Adipocyte (in vitro differentiated cells): Measurements from ENCODE around the gene C19orf81.

ENCODE experiments used
- DNase-seq: peaks from one replicate; pipeline ENCODE4 v3.0.0-alpha.2; 2015; ENCODE audit warnings: low read depth
- H3K27me3 ChIP-seq: replicated peaks from 2 replicates; pipeline ENCODE4 v1.7.0; 2013; ENCODE audit warnings: mild to moderate bottlenecking, low read length, moderate library complexity; ENCODE audit not compliant: control insufficient read depth, insufficient read depth
- H3K36me3 ChIP-seq: 2 replicates; pipeline ENCODE4 v1.7.0; 2013; ENCODE audit warnings: low read length, mild to moderate bottlenecking, moderate library complexity; ENCODE audit not compliant: control insufficient read depth, insufficient read depth, severe bottlenecking
- H3K4me1 ChIP-seq: 2 replicates; pipeline ENCODE4 v1.7.0; 2013; ENCODE audit warnings: mild to moderate bottlenecking, low read length, moderate library complexity; ENCODE audit not compliant: control insufficient read depth, insufficient read depth
- H3K4me3 ChIP-seq: 2 replicates; pipeline ENCODE4 v1.7.0; 2013; ENCODE audit warnings: mild to moderate bottlenecking, low read length, moderate library complexity
- H3K9ac ChIP-seq: 2 replicates; pipeline ENCODE4 v1.7.0; 2013; ENCODE audit warnings: mild to moderate bottlenecking, low read length, moderate library complexity
- H3K9me3 ChIP-seq: 2 replicates; pipeline ENCODE4 v1.7.0; 2013; ENCODE audit warnings: mild to moderate bottlenecking, low read length, moderate library complexity; ENCODE audit not compliant: control insufficient read depth

Gene C19orf81

DNA sequence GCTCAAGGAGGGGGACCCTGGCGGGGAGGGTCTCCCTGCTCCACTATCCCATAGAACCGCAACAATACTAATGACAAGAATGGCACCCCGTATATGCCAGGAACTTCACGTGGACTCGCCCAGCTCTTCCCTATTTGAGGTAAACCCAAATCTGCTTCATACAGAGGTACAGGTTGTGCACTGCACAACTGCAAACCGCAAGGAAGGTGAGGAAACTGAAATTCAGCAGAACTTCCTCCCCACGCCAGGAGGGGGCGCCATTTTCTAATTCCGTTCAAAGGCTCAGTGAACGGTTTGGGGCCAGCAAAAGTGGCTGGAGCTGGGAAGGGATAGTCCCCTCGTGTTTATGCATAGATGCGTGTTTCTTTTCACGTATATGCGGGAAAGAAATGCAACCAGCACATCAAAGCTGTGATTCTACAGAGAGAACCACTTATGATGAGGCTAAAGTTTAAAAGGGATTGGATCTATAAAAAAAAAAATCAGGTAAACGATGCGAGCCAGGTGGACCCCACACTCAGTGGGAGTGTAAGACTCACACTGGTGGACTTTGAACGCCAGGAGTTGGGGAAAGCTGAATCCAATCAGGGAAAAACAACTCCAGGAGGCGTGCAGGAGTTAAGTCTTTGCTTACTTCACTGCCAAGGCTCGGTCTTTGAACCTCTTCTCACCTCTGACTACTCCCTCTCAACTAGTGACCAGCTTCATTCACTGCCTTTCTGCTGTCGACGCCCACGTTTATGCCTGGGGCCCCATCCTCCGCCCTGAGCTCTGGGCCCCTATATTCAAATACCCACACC is 20.3 kb downstream of the C19orf81 start:
- Histone ChIP-seq H3K4me1 (no peaks in the 10 kb centered on the region), H3K4me3 (no peak overlapping the region), H3K27me3 (peaks cover 42% of the 10 kb centered on the region), H3K36me3 (no peaks in the 10 kb centered on the region), H3K9ac (no peak overlapping the region), H3K9me3 (peaks cover under 1% of the 10 kb centered on the region)
- DNase-seq: peak; percentile 69

DNA sequence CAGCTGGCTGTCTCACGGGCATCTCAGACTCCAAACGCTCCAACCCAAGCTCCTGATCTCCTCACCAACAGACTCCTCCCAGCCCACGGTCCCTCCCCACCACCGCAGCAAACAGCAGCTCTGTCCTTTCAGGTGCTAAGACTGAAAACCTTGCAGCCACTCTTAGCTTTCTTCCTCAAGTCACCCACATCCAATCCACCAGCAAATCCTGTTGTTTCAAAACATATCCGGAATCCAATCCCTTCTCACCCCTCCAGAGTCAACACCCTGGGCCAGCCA is 20.8 kb downstream of the C19orf81 start:
- Histone ChIP-seq H3K4me1 (no peaks in the 10 kb centered on the region), H3K9me3 (no peaks in the 10 kb centered on the region), H3K36me3 (no peaks in the 10 kb centered on the region), H3K9ac (no peak overlapping the region), H3K4me3 (no peak overlapping the region), H3K27me3 (peaks cover 43% of the 10 kb centered on the region)
- no peak for DNase-seq

DNA sequence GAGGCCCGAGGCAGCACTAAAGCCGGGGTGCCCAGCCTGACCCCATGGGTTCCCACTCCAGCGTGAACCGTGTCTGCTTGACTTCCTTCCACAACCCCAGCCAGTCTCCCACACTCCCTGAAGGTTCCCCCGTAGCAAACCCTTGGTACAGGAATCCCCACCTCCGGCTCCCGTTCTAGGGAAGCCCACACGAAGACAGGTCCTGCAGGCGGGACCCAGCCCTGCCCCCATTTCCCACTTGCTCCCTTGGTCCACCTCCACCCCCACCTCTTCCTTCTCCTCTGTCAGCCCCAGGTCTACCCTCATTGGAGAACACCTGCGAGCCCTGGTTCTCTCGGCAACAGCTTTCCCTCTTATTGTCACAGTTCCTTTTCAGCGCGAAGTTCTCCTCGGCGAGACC is 23.9 kb downstream of the C19orf81 start:
- peaks cover 4% of the 10 kb centered on the region for H3K9me3 ChIP-seq
- no peak overlapping the region for H3K9ac ChIP-seq
- no peaks in the 10 kb centered on the region for H3K4me1 ChIP-seq
- H3K27me3 ChIP-seq: peaks cover 37% of the 10 kb centered on the region
- H3K36me3 ChIP-seq: no peaks in the 10 kb centered on the region
- no peak overlapping the region for H3K4me3 ChIP-seq
- no peak for DNase-seq

- H3K4me3 ChIP-seq: no peak overlapping the region
- no peak overlapping the region for H3K9ac ChIP-seq
- H3K9me3 ChIP-seq: peaks cover 4% of the 10 kb centered on the region
- H3K27me3 ChIP-seq: peaks cover 32% of the 10 kb centered on the region
- H3K36me3 ChIP-seq: no peaks in the 10 kb centered on the region
- no peaks in the 10 kb centered on the region for H3K4me1 ChIP-seq
- DNase-seq: no peak
Observed at GRCh38 chr19:50676625-50677197, 27.5 kb downstream of the C19orf81 start.

GRCh38 chr19:50677636-50678035 is 28.4 kb downstream of the C19orf81 start:
- no peaks in the 10 kb centered on the region for H3K36me3 ChIP-seq
- peaks cover 27% of the 10 kb centered on the region for H3K27me3 ChIP-seq
- H3K9ac ChIP-seq: no peak overlapping the region
- DNase-seq: no peak
- no peaks in the 10 kb centered on the region for H3K4me1 ChIP-seq
- peaks cover 4% of the 10 kb centered on the region for H3K9me3 ChIP-seq
- H3K4me3 ChIP-seq: no peak overlapping the region

DNA sequence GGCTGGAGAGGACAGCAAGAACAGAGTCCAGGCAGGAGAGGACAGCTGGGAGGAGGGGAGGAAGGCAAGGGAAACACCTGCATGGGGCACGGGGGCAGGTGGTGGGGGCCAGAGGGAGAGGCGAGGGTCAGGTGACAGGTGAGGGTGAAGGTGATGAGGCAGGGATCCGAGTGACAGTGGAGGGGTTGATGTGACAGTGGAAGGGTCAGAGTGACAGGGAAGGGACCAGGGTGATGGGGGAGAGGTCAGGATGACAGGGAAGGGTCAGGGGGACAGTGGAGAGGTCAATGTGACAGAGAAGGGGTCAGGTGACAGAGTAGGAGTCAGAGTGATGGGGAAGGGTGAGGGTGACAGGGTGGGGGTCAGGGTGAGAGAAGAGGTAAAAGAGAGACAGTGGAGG is 29.1 kb downstream of the C19orf81 start:
- no peak for DNase-seq

DNA sequence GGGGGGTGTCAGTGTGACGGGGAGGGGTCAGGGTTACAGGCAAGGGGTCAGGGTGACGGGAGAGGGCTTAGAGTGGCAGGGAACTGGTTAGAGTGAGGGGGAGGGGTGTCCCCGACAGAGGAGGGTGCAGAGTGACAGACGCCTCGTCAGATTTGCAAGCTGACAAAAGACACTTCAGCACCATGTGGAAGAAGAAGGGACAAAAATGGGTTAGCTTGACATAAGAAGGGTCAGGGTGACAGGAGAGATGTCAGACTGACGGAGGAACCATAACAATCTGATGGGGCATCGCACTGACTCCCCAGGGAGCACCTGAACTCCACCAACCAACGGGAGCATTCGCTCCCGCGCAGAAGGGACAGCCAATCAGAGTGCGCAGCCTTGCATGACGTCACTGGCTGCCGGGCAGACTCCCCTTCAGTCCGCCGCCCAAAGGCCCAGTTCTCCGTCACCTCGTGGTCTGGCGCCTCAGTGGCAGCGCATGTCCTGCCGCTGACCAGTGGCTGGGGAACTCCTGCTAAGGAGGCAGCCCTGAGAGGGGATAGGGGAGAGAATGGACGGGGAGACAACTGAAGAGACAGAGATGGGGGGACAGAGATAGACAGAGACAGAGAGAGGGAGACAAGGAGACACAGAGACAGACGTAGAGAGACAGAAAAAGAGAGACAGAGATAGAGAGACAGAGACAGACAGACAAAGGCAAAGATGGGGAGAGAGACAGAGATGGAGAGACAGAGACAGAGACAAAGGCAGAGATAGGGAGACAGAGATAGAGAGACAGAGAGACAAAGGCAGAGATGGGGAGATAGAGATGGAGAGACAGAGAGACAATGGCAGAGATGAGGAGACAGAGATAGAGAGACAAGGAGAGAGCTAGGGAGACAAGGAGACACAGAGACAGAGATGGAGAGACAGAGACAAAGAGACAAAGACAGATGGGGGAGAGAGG is 30.2 kb downstream of the C19orf81 start:
- Histone ChIP-seq H3K27me3 (peaks cover 21% of the 10 kb centered on the region), H3K4me1 (no peaks in the 10 kb centered on the region), H3K9ac (no peak overlapping the region), H3K4me3 (no peak overlapping the region), H3K36me3 (no peaks in the 10 kb centered on the region), H3K9me3 (peaks cover 4% of the 10 kb centered on the region)
- DNase-seq: peak; percentile 82

More for the DNA sequence above, 29.1 kb downstream of the C19orf81 start:
- Histone ChIP-seq H3K36me3 (no peaks in the 10 kb centered on the region), H3K27me3 (peaks cover 22% of the 10 kb centered on the region), H3K4me1 (no peaks in the 10 kb centered on the region), H3K9ac (no peak overlapping the region), H3K4me3 (no peak overlapping the region), H3K9me3 (peaks cover 4% of the 10 kb centered on the region)

- Histone ChIP-seq H3K9me3 (no peaks in the 10 kb centered on the region), H3K36me3 (no peaks in the 10 kb centered on the region), H3K9ac (no peak overlapping the region), H3K4me3 (no peak overlapping the region), H3K27me3 (peaks cover 22% of the 10 kb centered on the region), H3K4me1 (no peaks in the 10 kb centered on the region)
- no peak for DNase-seq
Observed at GRCh38 chr19:50686310-50687032, 37.2 kb downstream of the C19orf81 start.

GRCh38 chr19:50688766-50689165 is 39.5 kb downstream of the C19orf81 start:
- peaks cover 19% of the 10 kb centered on the region for H3K27me3 ChIP-seq
- no peak overlapping the region for H3K4me3 ChIP-seq
- H3K36me3 ChIP-seq: no peaks in the 10 kb centered on the region
- H3K9me3 ChIP-seq: no peaks in the 10 kb centered on the region
- H3K9ac ChIP-seq: no peak overlapping the region
- no peak for DNase-seq
- no peaks in the 10 kb centered on the region for H3K4me1 ChIP-seq

GRCh38 chr19:50690439-50690838 is 41.2 kb downstream of the C19orf81 start:
- no peaks in the 10 kb centered on the region for H3K4me1 ChIP-seq
- H3K9ac ChIP-seq: no peak overlapping the region
- peaks cover 20% of the 10 kb centered on the region for H3K27me3 ChIP-seq
- no peaks in the 10 kb centered on the region for H3K9me3 ChIP-seq
- no peaks in the 10 kb centered on the region for H3K36me3 ChIP-seq
- no peak for DNase-seq
- H3K4me3 ChIP-seq: no peak overlapping the region
